ENCODE measurements around the gene HEATR5A. TPM values are rescaled to one million over a fixed set of nuclear protein-coding genes. Genes with fewer than 3 reads are reported as not detected.

Gene HEATR5A
- total and polyA plus RNA-seq, 2 experiments from 2014 or later: 25.8 to 32.5 TPM

DNA sequence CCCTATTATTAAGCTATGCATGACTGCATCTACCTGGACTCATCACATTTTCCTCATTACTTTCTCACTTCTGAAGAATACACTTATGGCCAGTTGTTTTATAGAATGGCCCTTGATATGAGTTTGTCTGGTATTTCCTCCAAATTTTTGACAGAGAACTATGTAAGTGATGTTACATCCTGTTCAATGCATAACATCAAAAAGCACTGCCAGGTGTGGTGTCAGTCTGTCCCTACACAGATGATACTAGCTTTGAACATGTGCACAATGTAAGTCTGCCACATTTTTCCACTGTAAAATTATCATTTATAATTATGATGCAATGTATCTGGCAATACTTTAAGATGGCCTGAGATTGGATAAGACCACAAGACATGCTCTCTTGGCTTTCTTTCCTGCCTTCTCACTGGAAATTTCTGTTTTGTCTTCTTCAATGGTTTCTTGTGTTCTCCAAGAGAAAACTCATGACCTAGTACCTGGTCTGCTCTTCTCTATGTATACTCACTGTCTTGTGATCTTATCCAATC is 28.3 kb downstream of the HEATR5A start:
- no peaks in the 10 kb centered on the region for H3K27me3 ChIP-seq (ENCODE audit: insufficient read depth)
- H3K4me3 ChIP-seq: no peak overlapping the region
- H3K79me2 ChIP-seq (replicated peaks; ENCODE audit: insufficient read depth): no peaks in the 10 kb centered on the region
- Mint-ChIP-seq H3K27me3 (ENCODE audit: insufficient read depth, low read depth, poor library complexity) (peaks cover 3% of the 10 kb centered on the region), H3K27ac (no peak overlapping the region), H3K36me3 (ENCODE audit: low read depth) (peaks cover 5% of the 10 kb centered on the region; the same call in 2 of the 3 replicates), H3K4me1 (no peaks in the 10 kb centered on the region), H3K4me3 (no peak overlapping the region), H3K9me3 (no peaks in the 10 kb centered on the region)
- H3K36me3 ChIP-seq (ENCODE audit: insufficient read depth): peaks cover 7% of the 10 kb centered on the region; the same call in 1 of the 2 replicates
- H3K9me2 ChIP-seq (ENCODE audit: insufficient read depth): no peaks in the 10 kb centered on the region
- H3K27ac ChIP-seq (ENCODE audit: low read depth): no peak overlapping the region
- no peaks in the 10 kb centered on the region; the same call in 1 of the 2 replicates for H4K20me1 ChIP-seq (replicated peaks; ENCODE audit: insufficient read depth)
- TF ChIP-seq ZNF114 (CRISPR knock-in tag; IDR thresholded peaks at IDR 0.05) (no peak), EZH2 (IDR thresholded peaks at IDR 0.05; ENCODE audit: low read depth, unreplicated experiment) (no peak), POLR2AphosphoS5 (IDR thresholded peaks at IDR 0.05; ENCODE audit: low read depth) (no peak), NANOG (IDR thresholded peaks at IDR 0.05; ENCODE audit: borderline replicate concordance) (no peak), CREB1 (CRISPR knock-in tag; IDR thresholded peaks at IDR 0.05; ENCODE audit: low read depth) (no peak), JUNB (IDR thresholded peaks at IDR 0.05; ENCODE audit: unreplicated experiment) (no peak), EZH2phosphoT487 (IDR thresholded peaks at IDR 0.05; ENCODE audit: unreplicated experiment) (no peak), ZNF331 (CRISPR knock-in tag; IDR thresholded peaks at IDR 0.05; ENCODE audit: low read depth) (no peak), STAT1 (IDR thresholded peaks at IDR 0.05; ENCODE audit: unreplicated experiment) (no peak)
- TF ChIP-seq, protein P1, sequence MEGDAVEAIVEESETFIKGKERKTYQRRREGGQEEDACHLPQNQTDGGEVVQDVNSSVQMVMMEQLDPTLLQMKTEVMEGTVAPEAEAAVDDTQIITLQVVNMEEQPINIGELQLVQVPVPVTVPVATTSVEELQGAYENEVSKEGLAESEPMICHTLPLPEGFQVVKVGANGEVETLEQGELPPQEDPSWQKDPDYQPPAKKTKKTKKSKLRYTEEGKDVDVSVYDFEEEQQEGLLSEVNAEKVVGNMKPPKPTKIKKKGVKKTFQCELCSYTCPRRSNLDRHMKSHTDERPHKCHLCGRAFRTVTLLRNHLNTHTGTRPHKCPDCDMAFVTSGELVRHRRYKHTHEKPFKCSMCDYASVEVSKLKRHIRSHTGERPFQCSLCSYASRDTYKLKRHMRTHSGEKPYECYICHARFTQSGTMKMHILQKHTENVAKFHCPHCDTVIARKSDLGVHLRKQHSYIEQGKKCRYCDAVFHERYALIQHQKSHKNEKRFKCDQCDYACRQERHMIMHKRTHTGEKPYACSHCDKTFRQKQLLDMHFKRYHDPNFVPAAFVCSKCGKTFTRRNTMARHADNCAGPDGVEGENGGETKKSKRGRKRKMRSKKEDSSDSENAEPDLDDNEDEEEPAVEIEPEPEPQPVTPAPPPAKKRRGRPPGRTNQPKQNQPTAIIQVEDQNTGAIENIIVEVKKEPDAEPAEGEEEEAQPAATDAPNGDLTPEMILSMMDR (conservative IDR thresholded peaks at IDR 0.05; ENCODE audit: low read depth in 2 of 2): no peak
- TF ChIP-seq, protein P2, sequence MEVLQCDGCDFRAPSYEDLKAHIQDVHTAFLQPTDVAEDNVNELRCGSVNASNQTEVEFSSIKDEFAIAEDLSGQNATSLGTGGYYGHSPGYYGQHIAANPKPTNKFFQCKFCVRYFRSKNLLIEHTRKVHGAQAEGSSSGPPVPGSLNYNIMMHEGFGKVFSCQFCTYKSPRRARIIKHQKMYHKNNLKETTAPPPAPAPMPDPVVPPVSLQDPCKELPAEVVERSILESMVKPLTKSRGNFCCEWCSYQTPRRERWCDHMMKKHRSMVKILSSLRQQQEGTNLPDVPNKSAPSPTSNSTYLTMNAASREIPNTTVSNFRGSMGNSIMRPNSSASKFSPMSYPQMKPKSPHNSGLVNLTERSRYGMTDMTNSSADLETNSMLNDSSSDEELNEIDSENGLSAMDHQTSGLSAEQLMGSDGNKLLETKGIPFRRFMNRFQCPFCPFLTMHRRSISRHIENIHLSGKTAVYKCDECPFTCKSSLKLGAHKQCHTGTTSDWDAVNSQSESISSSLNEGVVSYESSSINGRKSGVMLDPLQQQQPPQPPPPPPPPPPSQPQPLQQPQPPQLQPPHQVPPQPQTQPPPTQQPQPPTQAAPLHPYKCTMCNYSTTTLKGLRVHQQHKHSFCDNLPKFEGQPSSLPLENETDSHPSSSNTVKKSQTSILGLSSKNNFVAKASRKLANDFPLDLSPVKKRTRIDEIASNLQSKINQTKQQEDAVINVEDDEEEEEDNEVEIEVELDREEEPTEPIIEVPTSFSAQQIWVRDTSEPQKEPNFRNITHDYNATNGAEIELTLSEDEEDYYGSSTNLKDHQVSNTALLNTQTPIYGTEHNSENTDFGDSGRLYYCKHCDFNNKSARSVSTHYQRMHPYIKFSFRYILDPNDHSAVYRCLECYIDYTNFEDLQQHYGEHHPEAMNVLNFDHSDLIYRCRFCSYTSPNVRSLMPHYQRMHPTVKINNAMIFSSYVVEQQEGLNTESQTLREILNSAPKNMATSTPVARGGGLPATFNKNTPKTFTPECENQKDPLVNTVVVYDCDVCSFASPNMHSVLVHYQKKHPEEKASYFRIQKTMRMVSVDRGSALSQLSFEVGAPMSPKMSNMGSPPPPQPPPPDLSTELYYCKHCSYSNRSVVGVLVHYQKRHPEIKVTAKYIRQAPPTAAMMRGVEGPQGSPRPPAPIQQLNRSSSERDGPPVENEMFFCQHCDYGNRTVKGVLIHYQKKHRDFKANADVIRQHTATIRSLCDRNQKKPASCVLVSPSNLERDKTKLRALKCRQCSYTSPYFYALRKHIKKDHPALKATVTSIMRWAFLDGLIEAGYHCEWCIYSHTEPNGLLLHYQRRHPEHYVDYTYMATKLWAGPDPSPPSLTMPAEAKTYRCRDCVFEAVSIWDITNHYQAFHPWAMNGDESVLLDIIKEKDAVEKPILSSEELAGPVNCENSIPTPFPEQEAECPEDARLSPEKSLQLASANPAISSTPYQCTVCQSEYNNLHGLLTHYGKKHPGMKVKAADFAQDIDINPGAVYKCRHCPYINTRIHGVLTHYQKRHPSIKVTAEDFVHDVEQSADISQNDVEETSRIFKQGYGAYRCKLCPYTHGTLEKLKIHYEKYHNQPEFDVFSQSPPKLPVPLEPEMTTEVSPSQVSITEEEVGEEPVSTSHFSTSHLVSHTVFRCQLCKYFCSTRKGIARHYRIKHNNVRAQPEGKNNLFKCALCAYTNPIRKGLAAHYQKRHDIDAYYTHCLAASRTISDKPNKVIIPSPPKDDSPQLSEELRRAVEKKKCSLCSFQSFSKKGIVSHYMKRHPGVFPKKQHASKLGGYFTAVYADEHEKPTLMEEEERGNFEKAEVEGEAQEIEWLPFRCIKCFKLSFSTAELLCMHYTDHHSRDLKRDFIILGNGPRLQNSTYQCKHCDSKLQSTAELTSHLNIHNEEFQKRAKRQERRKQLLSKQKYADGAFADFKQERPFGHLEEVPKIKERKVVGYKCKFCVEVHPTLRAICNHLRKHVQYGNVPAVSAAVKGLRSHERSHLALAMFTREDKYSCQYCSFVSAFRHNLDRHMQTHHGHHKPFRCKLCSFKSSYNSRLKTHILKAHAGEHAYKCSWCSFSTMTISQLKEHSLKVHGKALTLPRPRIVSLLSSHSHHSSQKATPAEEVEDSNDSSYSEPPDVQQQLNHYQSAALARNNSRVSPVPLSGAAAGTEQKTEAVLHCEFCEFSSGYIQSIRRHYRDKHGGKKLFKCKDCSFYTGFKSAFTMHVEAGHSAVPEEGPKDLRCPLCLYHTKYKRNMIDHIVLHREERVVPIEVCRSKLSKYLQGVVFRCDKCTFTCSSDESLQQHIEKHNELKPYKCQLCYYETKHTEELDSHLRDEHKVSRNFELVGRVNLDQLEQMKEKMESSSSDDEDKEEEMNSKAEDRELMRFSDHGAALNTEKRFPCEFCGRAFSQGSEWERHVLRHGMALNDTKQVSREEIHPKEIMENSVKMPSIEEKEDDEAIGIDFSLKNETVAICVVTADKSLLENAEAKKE (CRISPR knock-in tag; IDR thresholded peaks at IDR 0.05): no peak
- TF ChIP-seq, protein P3, sequence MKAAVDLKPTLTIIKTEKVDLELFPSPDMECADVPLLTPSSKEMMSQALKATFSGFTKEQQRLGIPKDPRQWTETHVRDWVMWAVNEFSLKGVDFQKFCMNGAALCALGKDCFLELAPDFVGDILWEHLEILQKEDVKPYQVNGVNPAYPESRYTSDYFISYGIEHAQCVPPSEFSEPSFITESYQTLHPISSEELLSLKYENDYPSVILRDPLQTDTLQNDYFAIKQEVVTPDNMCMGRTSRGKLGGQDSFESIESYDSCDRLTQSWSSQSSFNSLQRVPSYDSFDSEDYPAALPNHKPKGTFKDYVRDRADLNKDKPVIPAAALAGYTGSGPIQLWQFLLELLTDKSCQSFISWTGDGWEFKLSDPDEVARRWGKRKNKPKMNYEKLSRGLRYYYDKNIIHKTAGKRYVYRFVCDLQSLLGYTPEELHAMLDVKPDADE (IDR thresholded peaks at IDR 0.05): no peak
- TF ChIP-seq, protein P4, sequence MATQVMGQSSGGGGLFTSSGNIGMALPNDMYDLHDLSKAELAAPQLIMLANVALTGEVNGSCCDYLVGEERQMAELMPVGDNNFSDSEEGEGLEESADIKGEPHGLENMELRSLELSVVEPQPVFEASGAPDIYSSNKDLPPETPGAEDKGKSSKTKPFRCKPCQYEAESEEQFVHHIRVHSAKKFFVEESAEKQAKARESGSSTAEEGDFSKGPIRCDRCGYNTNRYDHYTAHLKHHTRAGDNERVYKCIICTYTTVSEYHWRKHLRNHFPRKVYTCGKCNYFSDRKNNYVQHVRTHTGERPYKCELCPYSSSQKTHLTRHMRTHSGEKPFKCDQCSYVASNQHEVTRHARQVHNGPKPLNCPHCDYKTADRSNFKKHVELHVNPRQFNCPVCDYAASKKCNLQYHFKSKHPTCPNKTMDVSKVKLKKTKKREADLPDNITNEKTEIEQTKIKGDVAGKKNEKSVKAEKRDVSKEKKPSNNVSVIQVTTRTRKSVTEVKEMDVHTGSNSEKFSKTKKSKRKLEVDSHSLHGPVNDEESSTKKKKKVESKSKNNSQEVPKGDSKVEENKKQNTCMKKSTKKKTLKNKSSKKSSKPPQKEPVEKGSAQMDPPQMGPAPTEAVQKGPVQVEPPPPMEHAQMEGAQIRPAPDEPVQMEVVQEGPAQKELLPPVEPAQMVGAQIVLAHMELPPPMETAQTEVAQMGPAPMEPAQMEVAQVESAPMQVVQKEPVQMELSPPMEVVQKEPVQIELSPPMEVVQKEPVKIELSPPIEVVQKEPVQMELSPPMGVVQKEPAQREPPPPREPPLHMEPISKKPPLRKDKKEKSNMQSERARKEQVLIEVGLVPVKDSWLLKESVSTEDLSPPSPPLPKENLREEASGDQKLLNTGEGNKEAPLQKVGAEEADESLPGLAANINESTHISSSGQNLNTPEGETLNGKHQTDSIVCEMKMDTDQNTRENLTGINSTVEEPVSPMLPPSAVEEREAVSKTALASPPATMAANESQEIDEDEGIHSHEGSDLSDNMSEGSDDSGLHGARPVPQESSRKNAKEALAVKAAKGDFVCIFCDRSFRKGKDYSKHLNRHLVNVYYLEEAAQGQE (IDR thresholded peaks at IDR 0.05; ENCODE audit: unreplicated experiment): no peak
- H3K4me1 ChIP-seq (ENCODE audit: insufficient read depth): no peaks in the 10 kb centered on the region
- no peaks in the 10 kb centered on the region for H3F3A ChIP-seq (replicated peaks; ENCODE audit: low read depth)
- no peak overlapping the region for H3K4me2 ChIP-seq
- ATAC-seq (no peak), DNase-seq (ENCODE audit: low spot score) (no peak)
- no peak overlapping the region for H2AFZ ChIP-seq

All from GM23338 (cell line).